GM23338 (cell line): ENCODE data around the gene FHIP1A. TPM values are rescaled to one million over a fixed set of nuclear protein-coding genes. Genes with fewer than 3 reads are reported as not detected.

Experiments used
- CREB1 ChIP-seq: fragments of 250-450 bp; sonication (Bioruptor Pico); IDR thresholded peaks from 2 replicates; pipeline ENCODE4 v1.5.0; 2020; ENCODE audit warnings: low read depth, mild to moderate bottlenecking, moderate library complexity
- EZH2phosphoT487 ChIP-seq: fragments of 200-600 bp; sonication (generic); IDR thresholded peaks from one replicate; pipeline ENCODE4 v1.8.1; 2018; ENCODE audit warnings: antibody characterized with exemption; ENCODE audit not compliant: unreplicated experiment
- NANOG ChIP-seq: IDR thresholded peaks from 2 replicates; pipeline ENCODE4 v1.6.1; 2016; ENCODE audit warnings: antibody characterized with exemption, borderline replicate concordance
- POLR2AphosphoS5 ChIP-seq: IDR thresholded peaks from 2 replicates; pipeline ENCODE4 v1.6.1; 2016; ENCODE audit warnings: antibody characterized with exemption, low read depth
- polyA plus RNA-seq: library from polyadenylated mRNA; unstranded; fragments of >200 nt; fragmentation: Nextera tagmentation; extraction: Ambion mirVana; gene quantifications from 2 replicates; pipeline ENCODE4 v1.2.1, GENCODE V29; 2016
- total RNA-seq: library from RNA; depleted of rRNA; stranded (reverse); fragments of >200 nt; shearing (Covaris generic); gene quantifications from 2 replicates; pipeline ENCODE4 v1.2.3, GENCODE V29; 2014
- TF ChIP-seq, protein P1 (sequence below): fragments of 250-450 bp; sonication (Bioruptor Pico); IDR thresholded peaks from 2 replicates; pipeline ENCODE4 v1.5.0; 2020; ENCODE audit warnings: mild to moderate bottlenecking, moderate library complexity
- TF ChIP-seq, protein P2 (sequence below): IDR thresholded peaks from one replicate; pipeline ENCODE4 v1.6.1; 2018; ENCODE audit warnings: antibody characterized with exemption; ENCODE audit not compliant: unreplicated experiment

The FHIP1A gene
- total and polyA plus RNA-seq, 2 experiments from 2014 or later: 11.3 to 108 TPM

DNA sequence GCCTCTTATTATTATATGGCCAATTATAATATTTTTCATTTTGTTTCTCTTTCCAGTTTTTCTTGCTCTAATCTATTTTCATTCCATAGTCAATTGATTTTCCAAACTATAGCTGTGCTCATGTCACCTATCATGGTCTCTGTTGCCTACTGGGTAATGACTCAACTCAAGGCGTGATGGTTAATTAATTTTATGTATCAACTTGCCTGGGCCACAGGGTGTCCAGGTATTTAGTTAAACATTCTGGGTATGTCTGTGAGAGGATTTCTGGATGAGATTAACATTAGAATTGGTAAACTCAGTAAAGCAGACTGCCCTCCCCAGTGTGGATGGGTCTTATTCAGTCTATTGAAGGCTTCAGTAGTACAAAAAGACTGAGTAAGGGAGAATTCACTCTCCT lies 9.9 kb downstream of the FHIP1A start (continued):
- TF ChIP-seq, protein P1, sequence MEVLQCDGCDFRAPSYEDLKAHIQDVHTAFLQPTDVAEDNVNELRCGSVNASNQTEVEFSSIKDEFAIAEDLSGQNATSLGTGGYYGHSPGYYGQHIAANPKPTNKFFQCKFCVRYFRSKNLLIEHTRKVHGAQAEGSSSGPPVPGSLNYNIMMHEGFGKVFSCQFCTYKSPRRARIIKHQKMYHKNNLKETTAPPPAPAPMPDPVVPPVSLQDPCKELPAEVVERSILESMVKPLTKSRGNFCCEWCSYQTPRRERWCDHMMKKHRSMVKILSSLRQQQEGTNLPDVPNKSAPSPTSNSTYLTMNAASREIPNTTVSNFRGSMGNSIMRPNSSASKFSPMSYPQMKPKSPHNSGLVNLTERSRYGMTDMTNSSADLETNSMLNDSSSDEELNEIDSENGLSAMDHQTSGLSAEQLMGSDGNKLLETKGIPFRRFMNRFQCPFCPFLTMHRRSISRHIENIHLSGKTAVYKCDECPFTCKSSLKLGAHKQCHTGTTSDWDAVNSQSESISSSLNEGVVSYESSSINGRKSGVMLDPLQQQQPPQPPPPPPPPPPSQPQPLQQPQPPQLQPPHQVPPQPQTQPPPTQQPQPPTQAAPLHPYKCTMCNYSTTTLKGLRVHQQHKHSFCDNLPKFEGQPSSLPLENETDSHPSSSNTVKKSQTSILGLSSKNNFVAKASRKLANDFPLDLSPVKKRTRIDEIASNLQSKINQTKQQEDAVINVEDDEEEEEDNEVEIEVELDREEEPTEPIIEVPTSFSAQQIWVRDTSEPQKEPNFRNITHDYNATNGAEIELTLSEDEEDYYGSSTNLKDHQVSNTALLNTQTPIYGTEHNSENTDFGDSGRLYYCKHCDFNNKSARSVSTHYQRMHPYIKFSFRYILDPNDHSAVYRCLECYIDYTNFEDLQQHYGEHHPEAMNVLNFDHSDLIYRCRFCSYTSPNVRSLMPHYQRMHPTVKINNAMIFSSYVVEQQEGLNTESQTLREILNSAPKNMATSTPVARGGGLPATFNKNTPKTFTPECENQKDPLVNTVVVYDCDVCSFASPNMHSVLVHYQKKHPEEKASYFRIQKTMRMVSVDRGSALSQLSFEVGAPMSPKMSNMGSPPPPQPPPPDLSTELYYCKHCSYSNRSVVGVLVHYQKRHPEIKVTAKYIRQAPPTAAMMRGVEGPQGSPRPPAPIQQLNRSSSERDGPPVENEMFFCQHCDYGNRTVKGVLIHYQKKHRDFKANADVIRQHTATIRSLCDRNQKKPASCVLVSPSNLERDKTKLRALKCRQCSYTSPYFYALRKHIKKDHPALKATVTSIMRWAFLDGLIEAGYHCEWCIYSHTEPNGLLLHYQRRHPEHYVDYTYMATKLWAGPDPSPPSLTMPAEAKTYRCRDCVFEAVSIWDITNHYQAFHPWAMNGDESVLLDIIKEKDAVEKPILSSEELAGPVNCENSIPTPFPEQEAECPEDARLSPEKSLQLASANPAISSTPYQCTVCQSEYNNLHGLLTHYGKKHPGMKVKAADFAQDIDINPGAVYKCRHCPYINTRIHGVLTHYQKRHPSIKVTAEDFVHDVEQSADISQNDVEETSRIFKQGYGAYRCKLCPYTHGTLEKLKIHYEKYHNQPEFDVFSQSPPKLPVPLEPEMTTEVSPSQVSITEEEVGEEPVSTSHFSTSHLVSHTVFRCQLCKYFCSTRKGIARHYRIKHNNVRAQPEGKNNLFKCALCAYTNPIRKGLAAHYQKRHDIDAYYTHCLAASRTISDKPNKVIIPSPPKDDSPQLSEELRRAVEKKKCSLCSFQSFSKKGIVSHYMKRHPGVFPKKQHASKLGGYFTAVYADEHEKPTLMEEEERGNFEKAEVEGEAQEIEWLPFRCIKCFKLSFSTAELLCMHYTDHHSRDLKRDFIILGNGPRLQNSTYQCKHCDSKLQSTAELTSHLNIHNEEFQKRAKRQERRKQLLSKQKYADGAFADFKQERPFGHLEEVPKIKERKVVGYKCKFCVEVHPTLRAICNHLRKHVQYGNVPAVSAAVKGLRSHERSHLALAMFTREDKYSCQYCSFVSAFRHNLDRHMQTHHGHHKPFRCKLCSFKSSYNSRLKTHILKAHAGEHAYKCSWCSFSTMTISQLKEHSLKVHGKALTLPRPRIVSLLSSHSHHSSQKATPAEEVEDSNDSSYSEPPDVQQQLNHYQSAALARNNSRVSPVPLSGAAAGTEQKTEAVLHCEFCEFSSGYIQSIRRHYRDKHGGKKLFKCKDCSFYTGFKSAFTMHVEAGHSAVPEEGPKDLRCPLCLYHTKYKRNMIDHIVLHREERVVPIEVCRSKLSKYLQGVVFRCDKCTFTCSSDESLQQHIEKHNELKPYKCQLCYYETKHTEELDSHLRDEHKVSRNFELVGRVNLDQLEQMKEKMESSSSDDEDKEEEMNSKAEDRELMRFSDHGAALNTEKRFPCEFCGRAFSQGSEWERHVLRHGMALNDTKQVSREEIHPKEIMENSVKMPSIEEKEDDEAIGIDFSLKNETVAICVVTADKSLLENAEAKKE (CRISPR knock-in tag): no peak
- no peak for TF ChIP-seq NANOG
- no peak for TF ChIP-seq CREB1 (CRISPR knock-in tag)
- TF ChIP-seq POLR2AphosphoS5: no peak
- TF ChIP-seq, protein P2, sequence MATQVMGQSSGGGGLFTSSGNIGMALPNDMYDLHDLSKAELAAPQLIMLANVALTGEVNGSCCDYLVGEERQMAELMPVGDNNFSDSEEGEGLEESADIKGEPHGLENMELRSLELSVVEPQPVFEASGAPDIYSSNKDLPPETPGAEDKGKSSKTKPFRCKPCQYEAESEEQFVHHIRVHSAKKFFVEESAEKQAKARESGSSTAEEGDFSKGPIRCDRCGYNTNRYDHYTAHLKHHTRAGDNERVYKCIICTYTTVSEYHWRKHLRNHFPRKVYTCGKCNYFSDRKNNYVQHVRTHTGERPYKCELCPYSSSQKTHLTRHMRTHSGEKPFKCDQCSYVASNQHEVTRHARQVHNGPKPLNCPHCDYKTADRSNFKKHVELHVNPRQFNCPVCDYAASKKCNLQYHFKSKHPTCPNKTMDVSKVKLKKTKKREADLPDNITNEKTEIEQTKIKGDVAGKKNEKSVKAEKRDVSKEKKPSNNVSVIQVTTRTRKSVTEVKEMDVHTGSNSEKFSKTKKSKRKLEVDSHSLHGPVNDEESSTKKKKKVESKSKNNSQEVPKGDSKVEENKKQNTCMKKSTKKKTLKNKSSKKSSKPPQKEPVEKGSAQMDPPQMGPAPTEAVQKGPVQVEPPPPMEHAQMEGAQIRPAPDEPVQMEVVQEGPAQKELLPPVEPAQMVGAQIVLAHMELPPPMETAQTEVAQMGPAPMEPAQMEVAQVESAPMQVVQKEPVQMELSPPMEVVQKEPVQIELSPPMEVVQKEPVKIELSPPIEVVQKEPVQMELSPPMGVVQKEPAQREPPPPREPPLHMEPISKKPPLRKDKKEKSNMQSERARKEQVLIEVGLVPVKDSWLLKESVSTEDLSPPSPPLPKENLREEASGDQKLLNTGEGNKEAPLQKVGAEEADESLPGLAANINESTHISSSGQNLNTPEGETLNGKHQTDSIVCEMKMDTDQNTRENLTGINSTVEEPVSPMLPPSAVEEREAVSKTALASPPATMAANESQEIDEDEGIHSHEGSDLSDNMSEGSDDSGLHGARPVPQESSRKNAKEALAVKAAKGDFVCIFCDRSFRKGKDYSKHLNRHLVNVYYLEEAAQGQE: no peak
- TF ChIP-seq EZH2phosphoT487: no peak
